ENCODE measurements around the gene UGGT1.

DNA sequence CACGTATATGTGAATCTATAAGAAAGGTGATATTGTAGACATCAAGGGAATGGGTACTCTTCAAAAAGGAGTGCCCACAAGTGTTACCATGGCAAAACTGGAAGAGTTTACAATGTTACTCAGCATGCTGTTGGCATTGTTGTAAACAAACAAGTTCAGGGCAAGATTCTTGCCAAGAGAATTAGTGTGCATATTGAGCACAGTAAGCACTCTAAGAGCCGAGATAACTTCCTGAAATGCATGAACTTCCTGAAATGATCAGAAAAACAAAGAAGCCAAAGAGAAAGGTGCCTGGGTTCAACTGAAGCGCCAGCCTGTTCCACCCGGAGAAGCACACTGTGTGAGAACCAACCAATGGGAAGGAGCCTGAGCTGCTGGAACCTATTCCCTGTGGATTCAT is 126.7 kb downstream of the UGGT1 start:
- no peak for TF ChIP-seq EZH2phosphoT487 (conservative IDR thresholded peaks at IDR 0.05; ENCODE audit: low read length)
- TF ChIP-seq, protein P1, sequence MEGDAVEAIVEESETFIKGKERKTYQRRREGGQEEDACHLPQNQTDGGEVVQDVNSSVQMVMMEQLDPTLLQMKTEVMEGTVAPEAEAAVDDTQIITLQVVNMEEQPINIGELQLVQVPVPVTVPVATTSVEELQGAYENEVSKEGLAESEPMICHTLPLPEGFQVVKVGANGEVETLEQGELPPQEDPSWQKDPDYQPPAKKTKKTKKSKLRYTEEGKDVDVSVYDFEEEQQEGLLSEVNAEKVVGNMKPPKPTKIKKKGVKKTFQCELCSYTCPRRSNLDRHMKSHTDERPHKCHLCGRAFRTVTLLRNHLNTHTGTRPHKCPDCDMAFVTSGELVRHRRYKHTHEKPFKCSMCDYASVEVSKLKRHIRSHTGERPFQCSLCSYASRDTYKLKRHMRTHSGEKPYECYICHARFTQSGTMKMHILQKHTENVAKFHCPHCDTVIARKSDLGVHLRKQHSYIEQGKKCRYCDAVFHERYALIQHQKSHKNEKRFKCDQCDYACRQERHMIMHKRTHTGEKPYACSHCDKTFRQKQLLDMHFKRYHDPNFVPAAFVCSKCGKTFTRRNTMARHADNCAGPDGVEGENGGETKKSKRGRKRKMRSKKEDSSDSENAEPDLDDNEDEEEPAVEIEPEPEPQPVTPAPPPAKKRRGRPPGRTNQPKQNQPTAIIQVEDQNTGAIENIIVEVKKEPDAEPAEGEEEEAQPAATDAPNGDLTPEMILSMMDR (IDR thresholded peaks at IDR 0.05; ENCODE audit: insufficient read depth, low read length, poor library complexity, severe bottlenecking) = no peak

Measured in SU-DHL-6 (cell line).